GM12878 (cell line): ENCODE data around the gene NUDCD2.

Source experiments
- FOS ChIP-seq: IDR thresholded peaks from 3 replicates; pipeline ENCODE4 v1.6.1; 2011; ENCODE audit warnings: borderline replicate concordance; ENCODE audit not compliant: insufficient read length; ENCODE audit errors: extremely low read depth
- POLR2A ChIP-seq: IDR thresholded peaks from 2 replicates; pipeline ENCODE4 v1.6.1; 2011; ENCODE audit warnings: low read depth, mild to moderate bottlenecking, low read length
- POLR2AphosphoS5 ChIP-seq: IDR thresholded peaks from 2 replicates; pipeline ENCODE4 v1.6.1; 2011; ENCODE audit warnings: mild to moderate bottlenecking, low read length, inconsistent platforms
- SMARCA5 ChIP-seq: fragments of 450-650 bp; IDR thresholded peaks from 2 replicates; pipeline ENCODE4 v1.6.1; 2017; ENCODE audit warnings: mild to moderate bottlenecking
- SMC3 ChIP-seq: IDR thresholded peaks from 2 replicates; pipeline ENCODE4 v1.6.1; 2011; ENCODE audit warnings: low read length, improper control_type of control experiment, borderline replicate concordance
- SUZ12 ChIP-seq: fragments of 200-600 bp; sonication (generic); IDR thresholded peaks from one replicate; pipeline ENCODE4 v1.6.1; 2018; ENCODE audit warnings: antibody characterized with exemption, mild to moderate bottlenecking; ENCODE audit not compliant: unreplicated experiment
- TAF1 ChIP-seq: IDR thresholded peaks from 2 replicates; pipeline ENCODE4 v1.6.1; 2011; ENCODE audit warnings: mild to moderate bottlenecking, low read depth, low read length, borderline replicate concordance
- ZBTB40 ChIP-seq: fragments of 450-650 bp; IDR thresholded peaks from 2 replicates; pipeline ENCODE4 v1.6.1; 2016; ENCODE audit warnings: mild to moderate bottlenecking, moderate library complexity, borderline replicate concordance
- TF ChIP-seq, protein P1 (sequence below), 3 experiments: IDR thresholded peaks in 2 of 3; conservative IDR thresholded peaks in 1 of 3; 2 replicates each; pipeline ENCODE4 v1.5.1; 2011; ENCODE audit warnings: low read depth in 3 of 3, low read length in 3 of 3, mild to moderate bottlenecking in 3 of 3, control low read depth in 2 of 3, moderate library complexity in 2 of 3, inconsistent platforms in 1 of 3, mixed read lengths in 1 of 3; ENCODE audit not compliant: control insufficient read depth in 2 of 3, insufficient read depth in 1 of 3; ENCODE audit errors: extremely low read depth in 1 of 3

DNA sequence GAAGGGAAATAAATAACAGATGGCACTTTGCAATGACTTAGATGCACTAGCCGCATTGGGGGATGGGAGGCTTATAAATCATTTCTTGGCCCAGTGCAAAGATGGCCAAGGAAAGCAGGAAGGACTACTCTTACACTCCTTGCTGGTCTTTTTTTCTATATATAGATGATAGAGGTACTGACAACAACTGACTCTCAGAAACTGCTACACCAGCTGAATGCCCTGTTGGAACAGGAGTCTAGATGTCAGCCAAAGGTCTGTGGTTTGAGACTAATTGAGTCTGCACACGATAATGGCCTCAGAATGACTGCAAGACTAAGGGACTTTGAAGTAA is 20.8 kb downstream of the NUDCD2 start:
- TF ChIP-seq, protein P1, sequence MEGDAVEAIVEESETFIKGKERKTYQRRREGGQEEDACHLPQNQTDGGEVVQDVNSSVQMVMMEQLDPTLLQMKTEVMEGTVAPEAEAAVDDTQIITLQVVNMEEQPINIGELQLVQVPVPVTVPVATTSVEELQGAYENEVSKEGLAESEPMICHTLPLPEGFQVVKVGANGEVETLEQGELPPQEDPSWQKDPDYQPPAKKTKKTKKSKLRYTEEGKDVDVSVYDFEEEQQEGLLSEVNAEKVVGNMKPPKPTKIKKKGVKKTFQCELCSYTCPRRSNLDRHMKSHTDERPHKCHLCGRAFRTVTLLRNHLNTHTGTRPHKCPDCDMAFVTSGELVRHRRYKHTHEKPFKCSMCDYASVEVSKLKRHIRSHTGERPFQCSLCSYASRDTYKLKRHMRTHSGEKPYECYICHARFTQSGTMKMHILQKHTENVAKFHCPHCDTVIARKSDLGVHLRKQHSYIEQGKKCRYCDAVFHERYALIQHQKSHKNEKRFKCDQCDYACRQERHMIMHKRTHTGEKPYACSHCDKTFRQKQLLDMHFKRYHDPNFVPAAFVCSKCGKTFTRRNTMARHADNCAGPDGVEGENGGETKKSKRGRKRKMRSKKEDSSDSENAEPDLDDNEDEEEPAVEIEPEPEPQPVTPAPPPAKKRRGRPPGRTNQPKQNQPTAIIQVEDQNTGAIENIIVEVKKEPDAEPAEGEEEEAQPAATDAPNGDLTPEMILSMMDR (IDR thresholded peaks at IDR 0.05 in 2 of 3, conservative IDR thresholded peaks at IDR 0.05 in 1 of 3; ENCODE audit: control insufficient read depth in 2 of 3, extremely low read depth in 1 of 3, insufficient read depth in 1 of 3, low read depth in 3 of 3, low read length in 3 of 3) = no peak
- TF ChIP-seq FOS (no peak), POLR2A (no peak), SMARCA5 (no peak), SMC3 (no peak), TAF1 (no peak), POLR2AphosphoS5 (no peak), SUZ12 (no peak), ZBTB40 (no peak)
